Posterior vena cava (tissue), 2 donors: ENCODE data around the gene GALNT11. TPM values are rescaled to one million over a fixed set of nuclear protein-coding genes. Genes with fewer than 3 reads are reported as not detected.

Source experiments
- DNase-seq: peaks from one replicate; pipeline ENCODE4 v3.0.0-alpha.2; 2020; ENCODE audit warnings: low spot score
- intact Hi-C, 2 donors: fragments of 100-400 bp; cut with DNase I; formaldehyde crosslinking; loops; one replicate each; pipeline versions ENCODE4 v1.14.1 to v1.14.2; 2022 to 2023
- total RNA-seq, 2 donors: library from RNA; stranded (reverse); fragmentation: NEBNext Ultra II Directional; extraction: Animal tissue kit (Norgen Biotek cat#: 25700); gene quantifications; one replicate each; pipeline ENCODE4 v1.2.1, GENCODE V29; 2021
- donor health status: DM: yes; HTN: yes; CAD: no.
- donor health status: DM: yes; HTN: yes; CAD: no.

The GALNT11 gene
- total RNA-seq, 2 donors from 2014 or later = 27.4 to 35.8 TPM

DNA sequence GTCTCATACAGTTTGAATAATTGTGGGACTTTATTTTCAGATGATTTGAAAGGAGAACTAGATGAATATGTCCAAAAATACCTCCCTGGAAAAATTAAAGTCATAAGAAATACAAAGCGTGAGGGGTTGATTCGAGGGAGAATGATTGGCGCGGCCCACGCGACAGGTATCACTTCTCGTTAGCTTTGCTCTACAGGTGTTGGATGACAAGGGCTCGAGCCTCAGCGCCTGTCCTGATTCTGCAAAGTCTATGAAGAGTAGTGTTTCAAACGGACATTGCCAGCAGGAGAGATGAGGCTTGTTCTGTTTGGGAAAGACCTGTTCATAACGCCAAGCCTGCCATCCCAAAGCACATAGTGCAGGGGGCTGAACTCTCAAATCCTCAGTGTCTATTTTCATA is 79.7 kb downstream of the GALNT11 start:
- DNase-seq = no peak
- intact Hi-C loops = no loop called here

GRCh38 chr7:152106990-152107389 is 81.5 kb downstream of the GALNT11 start:
- intact Hi-C loops = no loop called here
- DNase-seq = no peak

- no peak for DNase-seq
- intact Hi-C loops = no loop called here
Observed at GRCh38 chr7:152107945-152108344, 82.5 kb downstream of the GALNT11 start.

GRCh38 chr7:152108359-152108758 is 82.9 kb downstream of the GALNT11 start:
- no peak for DNase-seq
- intact Hi-C loops = no loop called here

DNA sequence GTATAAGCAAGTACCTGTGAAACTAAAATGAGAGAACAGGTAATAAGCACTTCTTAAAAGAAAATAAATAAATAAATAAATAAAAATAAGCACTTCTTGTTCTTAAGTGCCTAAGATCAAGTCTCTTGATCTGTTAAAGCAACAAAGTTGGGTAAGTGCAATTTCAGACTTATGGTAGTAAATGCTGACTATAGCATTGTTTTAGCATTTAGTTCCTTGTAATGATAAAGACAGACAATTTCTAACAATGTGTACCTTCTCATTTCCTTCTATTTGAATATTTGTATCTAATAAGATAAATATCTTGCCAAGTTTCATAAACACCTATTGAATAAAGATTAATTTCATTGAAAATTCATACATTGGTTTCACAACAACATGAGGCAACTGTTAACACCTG is 87.4 kb downstream of the GALNT11 start:
- intact Hi-C loops = no loop called here
- DNase-seq = no peak

DNA sequence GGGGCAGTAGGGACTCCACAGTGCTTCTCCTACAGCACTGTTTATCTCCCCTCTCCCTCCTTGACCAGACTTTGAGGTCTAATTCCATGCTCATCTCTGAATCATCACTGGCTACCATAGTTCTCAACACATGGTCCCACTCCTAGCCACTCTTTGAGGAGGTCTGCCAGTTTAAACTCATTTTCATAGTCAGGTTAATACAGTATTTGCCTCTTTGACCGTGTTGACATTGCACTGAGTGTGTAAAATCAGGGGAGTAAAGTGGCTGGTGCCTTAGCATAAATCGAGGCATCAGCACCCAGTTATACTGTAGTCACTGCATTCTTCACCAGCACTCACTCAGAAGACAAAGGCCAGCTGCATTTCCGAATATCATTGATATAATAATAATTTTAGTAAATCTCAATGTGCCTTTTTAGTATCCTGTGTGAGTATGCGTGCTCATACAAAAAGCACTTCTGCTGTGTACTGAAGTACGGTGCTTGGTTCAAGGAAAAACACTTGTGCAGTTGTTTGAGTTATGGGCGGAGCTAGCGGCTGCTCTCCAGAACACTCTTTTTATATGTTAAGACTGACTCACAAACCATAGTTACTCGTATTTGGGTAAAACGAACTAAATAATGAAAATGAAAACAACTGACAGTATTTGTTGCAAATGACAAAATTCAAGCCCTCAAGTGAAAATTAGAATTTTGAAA is 89.7 kb downstream of the GALNT11 start:
- no peak for DNase-seq

GRCh38 chr7:152117356-152117755 is 91.9 kb downstream of the GALNT11 start:
- intact Hi-C loops = no loop called here
- DNase-seq = no peak

More for the DNA sequence above, 89.7 kb downstream of the GALNT11 start:
- intact Hi-C loops = no loop called here

GRCh38 chr7:152120210-152120609 is 94.7 kb downstream of the GALNT11 start:
- intact Hi-C loops = no loop called here
- no peak for DNase-seq

- intact Hi-C loops = no loop called here
- DNase-seq = no peak
Observed at GRCh38 chr7:152120776-152121175, 95.3 kb downstream of the GALNT11 start.

DNA sequence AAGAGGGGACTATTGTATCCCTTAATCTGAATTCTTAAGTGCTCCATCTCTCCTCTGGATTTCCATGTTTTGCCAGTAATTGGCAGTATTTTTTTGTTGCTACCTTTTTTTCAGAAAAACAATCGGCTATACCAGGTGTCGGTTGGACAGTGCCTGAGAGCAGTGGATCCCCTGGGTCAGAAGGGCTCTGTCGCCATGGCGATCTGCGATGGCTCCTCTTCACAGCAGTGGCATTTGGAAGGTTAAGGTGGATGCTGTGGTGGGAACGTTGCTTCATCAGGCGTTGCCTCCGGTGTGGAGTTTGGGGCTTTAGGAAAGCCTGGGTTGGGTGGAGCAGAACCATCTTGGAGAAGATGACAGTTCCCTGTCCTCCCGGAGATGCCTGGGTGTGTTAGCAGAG is 96.0 kb downstream of the GALNT11 start:
- DNase-seq = no peak
- intact Hi-C loops = no loop called here

DNA sequence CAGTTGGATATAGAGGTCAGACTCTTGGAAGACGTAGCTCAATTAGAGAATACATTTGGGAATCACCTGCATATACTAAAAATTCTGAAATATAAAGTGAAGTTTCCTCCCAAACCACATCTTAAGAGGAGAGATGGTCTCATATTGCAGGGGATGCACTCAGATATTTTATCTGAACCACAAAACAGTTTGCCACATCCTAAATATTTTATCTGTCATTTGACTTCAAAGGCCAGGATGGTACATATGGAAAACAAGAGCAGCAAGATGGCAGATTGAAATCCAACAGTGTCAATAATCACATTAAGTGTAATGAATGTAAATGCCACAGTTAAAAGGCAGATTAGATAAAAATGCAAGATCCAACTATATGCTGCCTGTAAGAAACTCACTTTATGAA is 97.1 kb downstream of the GALNT11 start:
- no peak for DNase-seq
- intact Hi-C loops = no loop called here

GRCh38 chr7:152126741-152127140 is 101.3 kb downstream of the GALNT11 start:
- no peak for DNase-seq
- intact Hi-C loops = no loop called here

DNA sequence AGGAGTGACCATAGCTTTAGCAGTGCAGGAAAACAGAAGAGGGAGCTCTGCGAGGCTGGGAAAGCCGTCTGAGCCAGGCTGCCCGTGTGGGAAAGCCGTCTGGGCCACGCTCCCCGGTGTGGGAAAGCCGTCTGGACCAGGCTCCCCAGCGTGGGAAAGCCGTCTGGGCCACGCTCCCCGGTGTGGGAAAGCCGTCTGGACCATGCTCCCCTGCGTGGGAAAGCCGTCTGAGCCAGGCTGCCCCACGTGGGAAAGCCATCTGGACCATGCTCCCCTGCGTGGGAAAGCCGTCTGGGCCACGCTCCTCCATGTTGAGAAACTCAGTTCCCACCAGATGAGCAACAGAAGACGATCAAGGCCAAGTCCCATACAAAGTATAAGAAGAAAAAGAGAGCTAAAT is 101.8 kb downstream of the GALNT11 start:
- no peak for DNase-seq
- intact Hi-C loops = no loop called here

DNA sequence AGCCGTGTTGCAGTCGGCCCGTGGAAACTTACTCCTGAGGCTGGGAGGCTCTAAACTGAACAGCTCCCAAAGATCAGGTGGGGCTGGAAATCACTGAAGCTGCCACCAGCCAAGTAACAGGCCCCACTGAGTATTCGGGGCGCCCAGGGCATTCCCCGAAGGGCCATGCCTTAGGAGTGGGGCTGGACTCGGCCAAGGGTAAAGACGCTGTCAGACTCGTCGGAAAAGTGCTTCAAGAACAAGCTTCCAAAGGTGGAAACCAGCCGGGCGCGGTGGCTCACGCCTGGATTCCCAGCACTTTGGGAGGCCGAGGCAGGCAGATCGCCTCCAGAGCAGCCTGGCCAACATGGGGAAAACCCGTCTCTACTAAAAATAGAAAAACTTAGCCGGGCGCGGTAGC is 102.8 kb downstream of the GALNT11 start:
- intact Hi-C loops = no loop called here
- DNase-seq = no peak

DNA sequence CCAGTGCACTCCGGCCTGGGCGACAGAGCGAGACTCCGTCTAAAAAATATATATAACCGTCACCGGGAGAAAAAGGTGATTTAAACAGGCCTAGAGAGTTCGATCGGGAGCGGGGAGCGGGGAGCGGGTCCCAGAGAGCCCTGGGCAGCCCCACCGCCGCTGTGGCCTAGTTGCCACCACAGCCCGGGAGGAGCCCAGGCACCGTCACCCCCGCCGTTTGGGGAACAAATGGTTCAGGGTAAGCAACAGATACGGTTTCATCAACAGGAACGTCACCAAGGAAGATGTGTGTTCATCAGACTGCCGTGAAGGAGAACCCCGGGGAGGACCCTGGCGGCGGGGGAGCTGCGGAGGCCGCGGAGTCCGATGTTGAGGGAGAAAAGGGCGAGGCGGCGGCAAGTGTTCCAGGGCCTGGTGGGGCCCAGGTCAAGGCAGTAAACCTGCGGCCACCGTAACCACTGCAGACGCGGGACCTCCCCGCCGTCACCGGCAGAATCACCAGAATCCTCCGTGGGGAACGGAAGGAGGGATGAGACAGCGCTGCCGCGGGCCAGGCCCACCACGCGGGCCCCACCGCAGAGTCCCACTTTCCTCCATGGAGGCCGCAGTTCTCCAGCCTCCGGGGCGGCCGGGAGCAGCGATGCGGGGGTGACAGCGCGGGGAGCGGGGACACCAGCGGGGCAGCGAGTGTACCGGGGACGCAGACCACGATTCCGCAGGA is 103.4 kb downstream of the GALNT11 start:
- no peak for DNase-seq
- intact Hi-C loops = no loop called here

DNA sequence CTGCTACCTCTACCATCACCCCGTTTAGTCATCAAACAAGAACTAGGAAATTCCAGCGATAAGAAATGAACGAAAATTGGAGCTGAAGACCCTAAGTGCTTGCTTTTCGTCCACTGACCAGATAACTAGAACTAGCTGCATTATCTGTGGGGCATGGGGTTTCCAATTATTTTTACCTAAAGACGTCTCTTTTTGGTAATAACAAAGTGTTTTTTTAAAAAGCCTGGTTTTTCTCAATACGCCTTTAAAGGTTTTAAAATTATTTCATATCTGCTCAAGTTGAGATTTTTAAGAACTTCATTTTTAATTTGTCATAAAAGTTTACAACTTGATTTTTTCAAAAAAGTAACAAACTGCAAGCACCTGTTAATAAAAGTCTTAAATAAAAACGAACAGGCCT is 104.2 kb downstream of the GALNT11 start:
- no peak for DNase-seq
- intact Hi-C loops = loop anchor here in 1 of 2 donors (2.0 kb wide), 1 partner anchor 37 kb away; no protein-coding TSS in a partner anchor

GRCh38 chr7:152130658-152131590 is 105.5 kb downstream of the GALNT11 start:
- no peak for DNase-seq
- intact Hi-C loops = loop anchor here in 1 of 2 donors (2.0 kb wide), 1 partner anchor 38 kb away; no protein-coding TSS in a partner anchor

- intact Hi-C loops = loop anchor here in 1 of 2 donors (2.0 kb wide), 1 partner anchor 39 kb away; no protein-coding TSS in a partner anchor
Observed at GRCh38 chr7:152131981-152132494, 106.6 kb downstream of the GALNT11 start.

DNA sequence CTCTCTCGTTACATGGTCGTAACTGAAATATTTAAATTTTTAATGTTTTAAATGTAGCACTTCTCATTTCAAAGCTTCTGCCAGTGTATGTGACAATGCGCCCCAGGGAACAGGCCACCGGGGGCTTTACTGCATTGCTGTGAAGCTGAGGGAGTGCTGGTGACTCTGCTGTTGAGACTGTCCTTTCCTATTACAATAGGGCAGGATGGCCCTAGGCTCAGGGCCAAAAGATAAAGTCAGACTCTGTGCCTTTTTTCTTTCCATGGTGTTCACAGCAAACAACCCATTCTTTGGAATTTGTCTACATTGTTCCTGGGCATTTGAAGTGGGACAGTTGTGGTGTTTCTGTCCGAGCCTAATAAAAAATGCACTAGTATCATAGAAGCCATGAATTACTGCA is 107.3 kb downstream of the GALNT11 start:
- DNase-seq = no peak
- intact Hi-C loops = no loop called here

More at GRCh38 chr7:152131981-152132494, 106.6 kb downstream of the GALNT11 start:
- DNase-seq = no peak
